ENCODE results near the gene IKZF2.

The IKZF2 gene

DNA sequence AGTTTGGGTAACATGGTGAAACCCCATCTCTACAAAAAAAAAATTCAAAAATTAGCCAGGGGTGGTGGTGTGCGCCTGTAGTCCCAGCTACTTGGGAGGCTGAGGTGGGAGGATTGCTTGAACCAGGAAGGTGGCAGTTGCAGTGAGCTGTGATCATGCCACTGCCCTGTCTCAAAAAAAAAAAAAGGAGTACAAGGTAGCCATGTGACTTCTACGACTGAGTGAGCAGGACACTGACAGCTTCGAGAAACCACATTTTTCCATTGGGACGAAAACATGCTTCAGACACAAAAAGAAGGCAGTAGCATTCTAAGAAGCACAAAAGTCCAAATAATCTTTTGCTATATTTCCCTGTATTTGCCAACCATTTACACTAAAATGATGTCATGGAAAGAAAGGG is 19.7 kb upstream of the IKZF2 start:
- no peaks in the 10 kb centered on the region for H3K9me3 ChIP-seq
- H3K36me3 ChIP-seq: no peaks in the 10 kb centered on the region
- no peak for DNase-seq
- no peaks in the 10 kb centered on the region for H3K27me3 ChIP-seq
- H3K4me3 ChIP-seq (ENCODE audit: low read depth, low read length): no peak overlapping the region
- TF ChIP-seq, protein P1, sequence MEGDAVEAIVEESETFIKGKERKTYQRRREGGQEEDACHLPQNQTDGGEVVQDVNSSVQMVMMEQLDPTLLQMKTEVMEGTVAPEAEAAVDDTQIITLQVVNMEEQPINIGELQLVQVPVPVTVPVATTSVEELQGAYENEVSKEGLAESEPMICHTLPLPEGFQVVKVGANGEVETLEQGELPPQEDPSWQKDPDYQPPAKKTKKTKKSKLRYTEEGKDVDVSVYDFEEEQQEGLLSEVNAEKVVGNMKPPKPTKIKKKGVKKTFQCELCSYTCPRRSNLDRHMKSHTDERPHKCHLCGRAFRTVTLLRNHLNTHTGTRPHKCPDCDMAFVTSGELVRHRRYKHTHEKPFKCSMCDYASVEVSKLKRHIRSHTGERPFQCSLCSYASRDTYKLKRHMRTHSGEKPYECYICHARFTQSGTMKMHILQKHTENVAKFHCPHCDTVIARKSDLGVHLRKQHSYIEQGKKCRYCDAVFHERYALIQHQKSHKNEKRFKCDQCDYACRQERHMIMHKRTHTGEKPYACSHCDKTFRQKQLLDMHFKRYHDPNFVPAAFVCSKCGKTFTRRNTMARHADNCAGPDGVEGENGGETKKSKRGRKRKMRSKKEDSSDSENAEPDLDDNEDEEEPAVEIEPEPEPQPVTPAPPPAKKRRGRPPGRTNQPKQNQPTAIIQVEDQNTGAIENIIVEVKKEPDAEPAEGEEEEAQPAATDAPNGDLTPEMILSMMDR (IDR thresholded peaks at IDR 0.05; ENCODE audit: low read depth, low read length): no peak
- no peaks in the 10 kb centered on the region for H3K4me1 ChIP-seq

DNA sequence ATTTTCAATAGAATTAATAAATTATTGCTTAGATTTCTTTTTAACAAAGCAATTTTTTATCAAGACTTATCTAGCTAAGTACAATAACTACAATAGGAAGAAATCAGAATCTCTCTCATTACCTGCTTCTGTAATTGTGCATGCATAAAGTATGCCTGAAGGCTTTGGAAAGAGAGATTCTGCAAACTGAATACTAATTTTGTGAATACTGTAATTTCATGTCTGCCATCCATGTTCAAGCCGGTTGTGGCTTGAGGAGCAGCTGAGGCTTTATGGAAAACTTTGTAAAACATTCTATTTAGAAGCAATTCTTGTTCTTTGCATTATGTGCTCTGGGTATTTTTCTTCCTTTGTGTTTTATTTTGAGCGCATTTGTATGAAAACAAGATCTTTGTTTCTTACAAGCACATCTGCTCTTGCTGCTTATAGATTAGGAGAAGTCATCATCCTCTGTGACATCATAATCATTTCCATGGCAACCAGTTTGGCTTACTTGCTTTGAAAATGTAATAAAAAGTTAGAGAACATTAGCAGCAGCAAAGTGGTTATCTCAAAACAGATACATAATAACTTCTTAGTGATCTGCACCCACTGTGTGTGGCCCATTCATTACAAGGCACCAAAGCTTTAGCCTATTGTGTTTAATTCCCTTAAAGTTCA is 16.0 kb upstream of the IKZF2 start:
- Histone ChIP-seq H3K27me3 (no peaks in the 10 kb centered on the region), H3K36me3 (no peaks in the 10 kb centered on the region), H3K4me1 (no peaks in the 10 kb centered on the region), H3K4me3 (ENCODE audit: low read depth, low read length) (no peak overlapping the region), H3K9me3 (no peaks in the 10 kb centered on the region)
- DNase-seq: no peak
- TF ChIP-seq, protein P1 (IDR thresholded peaks at IDR 0.05; ENCODE audit: low read depth, low read length): no peak

DNA sequence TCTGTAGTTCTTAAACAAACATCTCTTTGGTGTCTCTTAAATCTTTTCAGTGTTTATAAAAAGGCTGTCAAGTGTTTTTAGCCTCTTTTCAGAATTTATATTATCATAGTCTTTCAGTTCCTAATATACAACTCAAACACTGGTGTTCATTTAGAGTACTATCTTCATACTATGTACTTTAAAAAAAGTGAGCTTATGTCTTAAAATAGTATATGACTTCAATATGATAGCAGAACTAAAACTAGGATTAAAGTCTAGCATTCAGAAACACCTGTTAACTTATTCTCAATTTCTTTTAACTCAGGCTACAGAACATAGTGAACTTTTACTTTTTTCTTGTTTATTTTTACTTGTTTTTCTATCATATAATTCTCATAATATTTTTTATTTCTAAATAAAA is 14.7 kb upstream of the IKZF2 start:
- no peak for DNase-seq
- TF ChIP-seq, protein P1 (IDR thresholded peaks at IDR 0.05; ENCODE audit: low read depth, low read length): no peak
- H3K36me3 ChIP-seq: no peaks in the 10 kb centered on the region
- H3K27me3 ChIP-seq: no peaks in the 10 kb centered on the region
- no peaks in the 10 kb centered on the region for H3K4me1 ChIP-seq
- no peak overlapping the region for H3K4me3 ChIP-seq (ENCODE audit: low read depth, low read length)
- no peaks in the 10 kb centered on the region for H3K9me3 ChIP-seq

DNA sequence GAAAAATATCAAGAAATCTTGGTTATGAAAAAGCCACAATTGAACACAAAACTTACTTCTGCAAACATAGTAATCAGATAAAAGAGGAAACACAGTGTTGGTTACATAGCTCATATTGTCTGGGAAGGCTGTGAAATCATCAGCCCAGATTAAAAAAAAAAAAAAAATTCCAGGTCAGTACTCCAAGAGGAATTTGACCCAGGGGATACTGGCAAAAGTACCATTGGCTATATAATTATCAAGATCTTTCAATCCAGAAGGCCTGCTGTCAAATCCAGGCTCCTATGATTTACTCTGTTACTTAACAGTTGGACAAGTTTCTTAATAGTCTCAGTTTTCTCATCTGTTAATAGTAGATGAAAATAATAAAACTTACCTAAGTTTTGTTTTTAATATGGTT is 12.9 kb upstream of the IKZF2 start:
- Histone ChIP-seq H3K27me3 (peaks cover 4% of the 10 kb centered on the region), H3K4me3 (ENCODE audit: low read depth, low read length) (no peak overlapping the region), H3K4me1 (no peaks in the 10 kb centered on the region), H3K36me3 (no peaks in the 10 kb centered on the region), H3K9me3 (no peaks in the 10 kb centered on the region)
- TF ChIP-seq, protein P1 (IDR thresholded peaks at IDR 0.05; ENCODE audit: low read depth, low read length): no peak
- no peak for DNase-seq

DNA sequence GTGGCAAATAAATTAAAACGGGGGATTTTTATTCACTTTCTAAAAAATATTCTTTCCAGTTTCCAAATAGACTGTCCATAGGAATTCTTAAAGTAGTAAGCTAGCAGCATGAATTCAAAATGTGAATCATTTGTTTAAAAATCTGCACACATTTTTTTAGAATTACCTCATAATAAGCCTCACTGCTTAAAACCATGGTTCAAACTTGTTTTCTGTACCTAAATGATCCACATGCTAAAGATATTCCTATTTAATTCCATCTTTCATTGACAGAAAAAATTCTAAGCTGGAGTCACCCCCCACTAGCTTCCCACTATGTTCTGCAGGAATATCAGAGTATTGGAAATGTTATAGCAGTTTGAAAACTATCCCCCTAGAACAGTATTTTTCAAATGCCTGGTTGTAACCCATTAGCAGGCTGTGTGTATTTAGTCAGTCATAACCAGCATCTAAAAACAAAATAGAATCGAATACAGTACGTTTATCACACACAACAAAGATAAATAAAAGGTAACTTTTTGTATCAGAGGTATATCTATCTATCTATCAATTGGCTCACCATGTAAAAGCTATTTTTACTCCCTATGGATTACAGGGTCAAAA is 11.2 kb upstream of the IKZF2 start:
- peaks cover 10% of the 10 kb centered on the region for H3K27me3 ChIP-seq
- H3K4me3 ChIP-seq (ENCODE audit: low read depth, low read length): no peak overlapping the region
- no peaks in the 10 kb centered on the region for H3K9me3 ChIP-seq
- no peak for DNase-seq
- TF ChIP-seq, protein P1 (IDR thresholded peaks at IDR 0.05; ENCODE audit: low read depth, low read length): no peak
- H3K36me3 ChIP-seq: no peaks in the 10 kb centered on the region
- no peaks in the 10 kb centered on the region for H3K4me1 ChIP-seq

DNA sequence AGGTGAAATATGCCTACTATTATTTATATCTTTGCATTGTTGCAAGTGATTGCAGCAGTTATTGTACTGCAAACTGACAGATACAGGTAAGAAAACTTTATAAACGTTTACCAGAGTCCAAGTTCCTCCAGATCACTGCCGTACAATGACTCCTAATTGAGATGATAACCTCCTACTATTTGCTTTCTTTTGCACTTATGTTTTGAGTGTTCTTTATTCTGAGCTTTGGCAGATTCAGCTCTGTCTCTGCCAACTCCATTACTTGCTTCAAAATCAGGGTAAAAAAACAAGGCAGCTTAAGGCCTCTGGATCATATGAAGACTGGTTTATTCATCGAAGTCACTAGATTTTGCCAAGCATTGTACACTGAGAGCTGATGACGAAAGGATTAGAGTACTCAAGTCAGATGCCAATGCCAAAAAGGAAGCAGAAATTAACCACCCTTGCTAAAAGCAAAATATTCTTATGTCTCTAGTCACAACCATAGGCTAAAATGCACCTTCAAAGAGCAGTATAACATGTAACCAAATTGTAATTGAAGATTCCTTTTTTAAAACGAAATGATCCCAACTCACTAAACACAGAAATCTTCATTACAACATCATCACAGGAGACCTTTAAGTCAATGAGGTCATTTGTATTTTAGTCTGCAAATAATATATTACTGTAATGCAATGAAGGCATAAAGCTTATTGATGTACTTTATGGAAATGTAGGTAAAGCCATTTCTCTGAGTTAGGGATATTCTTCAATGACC is 10.5 kb upstream of the IKZF2 start:
- H3K4me1 ChIP-seq: no peaks in the 10 kb centered on the region
- peaks cover 13% of the 10 kb centered on the region for H3K27me3 ChIP-seq
- no peaks in the 10 kb centered on the region for H3K9me3 ChIP-seq
- H3K4me3 ChIP-seq (ENCODE audit: low read depth, low read length): no peak overlapping the region
- no peaks in the 10 kb centered on the region for H3K36me3 ChIP-seq
- TF ChIP-seq, protein P1 (IDR thresholded peaks at IDR 0.05; ENCODE audit: low read depth, low read length): no peak
- no peak for DNase-seq
